Jurkat, Clone E6-1 (cell line): ENCODE data around the gene TPO.
A peak's percentile ranks its signal among the peaks of the same experiment; 100 is the strongest.
"Not testable (repeated sequence)": the region's sequence is repeated elsewhere in the genome, so short reads cannot be mapped to it uniquely, and the experiment has no call there.

Experiments used
- DNase-seq: peaks from one replicate; pipeline ENCODE4 v3.0.0-alpha.2; 2011; ENCODE audit warnings: low read depth, low spot score
- H3K4me3 ChIP-seq: 2 replicates; pipeline ENCODE4 v1.5.1; 2011; ENCODE audit warnings: mild to moderate bottlenecking, low read length, control low read depth, moderate library complexity

TPO gene

GRCh38 chr2:1561811-1562421, 148.7 kb downstream of the TPO start:
- H3K4me3 ChIP-seq = no peak overlapping the region
- DNase-seq = no peak

DNA sequence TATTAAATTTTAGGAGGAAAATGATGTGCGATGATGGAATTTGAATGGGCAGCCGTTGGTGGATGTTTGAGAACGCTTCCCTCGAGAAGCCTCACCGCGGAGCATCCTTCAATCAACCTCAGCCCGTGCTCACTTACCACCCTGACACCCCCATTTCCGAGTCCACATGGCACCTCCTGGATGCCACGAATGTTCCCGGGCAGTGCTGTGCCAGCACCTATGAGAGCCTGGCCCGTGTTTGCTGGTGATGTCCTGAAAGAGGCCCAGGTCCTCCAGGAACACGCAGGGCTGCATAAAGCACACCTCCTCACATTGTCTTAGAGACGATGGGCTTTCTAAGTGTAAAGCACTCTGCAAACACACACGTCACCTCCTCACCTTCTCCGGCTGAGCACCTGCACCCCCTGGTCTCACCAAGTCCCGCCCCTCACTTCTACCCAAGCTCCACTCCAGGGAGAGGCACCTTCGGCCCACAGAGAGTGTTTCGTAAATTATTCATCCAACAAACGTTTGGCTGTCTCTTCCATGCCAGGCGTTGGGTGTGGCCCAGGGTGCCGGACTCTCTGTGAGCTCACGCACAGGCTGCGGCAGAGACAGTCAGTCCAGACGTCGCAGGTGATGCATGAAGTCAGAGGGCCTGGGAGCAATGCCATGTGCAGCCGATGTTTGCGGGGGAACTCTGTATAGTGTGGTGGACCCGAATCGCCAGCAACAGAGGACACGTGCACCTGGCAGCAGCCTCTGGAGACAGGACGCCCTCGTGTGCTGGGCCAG, 150.0 kb downstream of the TPO start:
- no peak overlapping the region for H3K4me3 ChIP-seq
- DNase-seq = no peak

DNA sequence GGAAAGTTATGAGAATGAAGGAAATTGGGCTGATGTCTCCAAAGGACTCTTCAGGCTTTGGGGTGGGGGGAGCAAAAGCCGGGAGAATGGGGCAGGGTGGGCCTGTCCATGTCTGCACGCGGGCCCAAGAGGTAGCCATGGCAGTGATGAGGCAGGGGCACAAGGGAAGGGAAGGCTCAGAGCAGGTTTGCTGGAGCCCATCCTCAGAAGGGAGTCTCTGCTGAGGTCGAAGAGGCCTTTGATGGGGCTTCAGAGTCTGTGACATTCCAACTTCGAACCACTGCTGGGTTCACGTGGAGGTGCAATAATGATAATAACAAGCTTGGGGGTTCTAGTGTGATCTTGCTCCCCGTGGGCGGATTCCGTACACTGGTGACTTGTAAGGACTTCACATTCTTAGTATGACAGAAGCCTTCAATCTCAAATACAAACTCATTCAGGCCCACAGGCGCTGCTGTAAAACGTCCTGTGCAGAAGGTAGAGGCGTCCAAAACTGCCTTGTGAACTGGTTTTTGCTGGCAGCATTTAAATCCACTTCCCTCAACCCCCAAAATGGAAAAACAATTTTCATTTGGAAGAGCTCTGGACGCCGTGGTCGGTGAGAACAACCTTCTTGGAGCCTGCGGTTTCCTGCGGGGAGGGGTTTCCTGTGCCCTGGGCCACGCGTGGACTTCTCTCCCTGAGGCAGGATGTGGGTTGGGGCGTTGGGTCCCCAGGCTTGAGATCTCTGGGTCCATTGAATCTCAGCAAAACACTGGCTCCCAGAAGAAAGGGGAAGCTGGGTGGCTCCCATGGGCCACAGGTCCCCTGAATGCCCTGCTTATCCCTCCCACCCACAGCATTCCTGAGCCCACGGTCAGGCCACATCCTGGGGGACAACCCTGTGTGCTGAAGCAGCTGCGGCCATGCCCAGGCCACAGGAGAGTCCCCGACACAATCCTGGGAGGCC, 151.0 kb downstream of the TPO start:
- peak; percentile 67 for DNase-seq
- H3K4me3 ChIP-seq = no peak overlapping the region

GRCh38 chr2:1567556-1568344, 154.5 kb downstream of the TPO start:
- no peak for DNase-seq
- H3K4me3 ChIP-seq = no peak overlapping the region

GRCh38 chr2:1568345-1568668, 155.0 kb downstream of the TPO start:
- H3K4me3 ChIP-seq, DNase-seq: not testable (repeated sequence)

- DNase-seq = no peak
- H3K4me3 ChIP-seq = no peak overlapping the region
These were observed 156.7 kb downstream of the TPO start for GRCh38 chr2:1569879-1570450.

DNA sequence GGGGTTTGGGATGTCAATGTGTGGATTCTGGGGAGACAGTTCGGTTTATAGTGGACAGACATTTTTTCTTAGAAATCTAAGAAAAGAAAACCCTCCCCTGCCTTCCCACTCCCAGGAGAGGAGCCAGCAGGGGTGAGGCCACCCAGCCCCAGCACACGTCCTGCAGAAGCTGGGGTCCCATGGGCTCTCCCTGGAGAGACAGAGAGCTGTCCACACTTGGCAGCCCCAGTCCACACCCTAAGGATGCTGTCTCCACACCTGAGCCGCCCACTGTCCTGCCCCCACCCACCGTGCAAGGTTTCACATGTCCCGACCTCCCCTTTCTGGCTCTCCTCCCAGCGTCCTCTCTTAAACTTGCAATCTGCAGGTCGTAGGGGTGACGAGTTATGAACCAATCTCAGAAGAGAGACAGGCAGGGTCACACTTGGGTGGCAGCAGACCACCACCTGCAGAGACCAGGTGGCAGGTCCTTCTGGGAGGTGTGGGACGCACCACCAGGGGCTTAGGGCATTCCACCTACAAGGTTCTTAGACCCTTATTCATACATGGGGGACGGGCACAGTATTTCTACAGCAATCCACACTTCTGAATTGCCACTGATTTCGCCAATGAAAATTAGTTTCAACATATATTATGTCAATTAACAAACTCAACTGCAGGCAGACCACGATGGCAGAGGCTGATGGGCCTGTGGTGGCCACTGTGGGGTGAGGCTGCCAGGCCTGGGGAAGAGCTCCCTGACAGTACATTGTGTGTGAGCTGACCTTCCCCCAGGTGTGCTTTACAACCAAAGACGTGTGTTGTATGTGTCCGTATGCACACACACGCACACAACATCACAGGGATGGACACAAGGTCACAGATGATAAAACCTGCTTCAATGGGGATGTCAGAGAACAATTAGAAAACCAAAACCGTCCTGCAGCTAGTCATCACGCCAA, 158.5 kb downstream of the TPO start:
- no peak for DNase-seq
- no peak overlapping the region for H3K4me3 ChIP-seq

DNA sequence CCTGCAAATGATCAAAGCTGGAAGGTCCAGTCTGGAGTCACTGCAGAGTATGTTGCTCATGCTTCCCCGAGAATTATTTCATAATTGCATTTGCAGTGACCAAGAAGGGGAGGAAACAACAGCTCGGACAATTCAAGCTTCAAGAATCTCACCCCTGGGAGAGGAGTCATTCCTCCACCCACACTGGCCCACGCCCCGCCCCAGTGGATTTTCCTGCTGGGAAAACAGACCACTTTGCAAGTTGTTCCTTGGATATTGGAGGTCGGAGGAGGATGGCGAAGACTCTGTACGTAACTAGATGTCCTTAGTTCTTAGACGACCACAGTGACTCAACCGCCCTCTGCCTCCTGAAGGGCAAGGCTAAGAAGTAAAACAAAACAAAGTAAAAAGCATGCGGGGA, 159.4 kb downstream of the TPO start:
- no peak for DNase-seq

GRCh38 chr2:1577846-1578245, 164.6 kb downstream of the TPO start:
- H3K4me3 ChIP-seq = no peak overlapping the region
- no peak for DNase-seq

More for the DNA sequence above, 159.4 kb downstream of the TPO start:
- H3K4me3 ChIP-seq = no peak overlapping the region

- H3K4me3 ChIP-seq, DNase-seq: not testable (repeated sequence)
These were observed 168.1 kb downstream of the TPO start for GRCh38 chr2:1581257-1581964.

DNA sequence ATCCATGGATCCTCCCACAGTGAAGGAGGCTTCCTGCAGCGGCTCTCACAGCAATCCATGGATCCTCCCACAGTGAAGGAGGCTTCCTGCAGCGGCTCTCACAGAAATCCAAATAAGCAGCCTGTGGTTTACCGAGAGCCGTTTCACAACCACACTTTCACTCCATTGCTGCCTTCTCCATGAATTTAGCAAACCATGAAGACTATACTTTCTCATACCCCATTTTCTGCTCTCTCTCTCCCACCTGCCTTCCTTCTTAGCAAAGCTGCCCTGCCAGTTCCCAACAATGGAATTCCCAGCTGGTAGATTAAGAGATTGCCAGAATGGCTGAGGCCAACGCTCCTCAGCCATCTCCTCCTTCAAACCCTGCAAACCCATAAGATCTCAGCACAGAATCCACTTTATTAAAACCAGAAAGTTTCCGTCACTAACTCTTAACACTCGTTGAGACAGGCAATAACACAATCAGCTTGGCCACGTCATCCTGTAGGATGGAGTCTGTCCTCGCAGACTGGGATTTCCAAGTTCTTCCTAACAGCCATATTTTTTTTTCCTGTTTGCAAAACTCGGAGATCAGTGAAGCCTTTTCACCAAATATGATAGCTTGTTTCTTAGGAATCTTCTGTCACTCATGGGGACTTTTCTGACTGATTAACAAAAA, 168.8 kb downstream of the TPO start:
- H3K4me3 ChIP-seq = no peak overlapping the region
- no peak for DNase-seq

DNA sequence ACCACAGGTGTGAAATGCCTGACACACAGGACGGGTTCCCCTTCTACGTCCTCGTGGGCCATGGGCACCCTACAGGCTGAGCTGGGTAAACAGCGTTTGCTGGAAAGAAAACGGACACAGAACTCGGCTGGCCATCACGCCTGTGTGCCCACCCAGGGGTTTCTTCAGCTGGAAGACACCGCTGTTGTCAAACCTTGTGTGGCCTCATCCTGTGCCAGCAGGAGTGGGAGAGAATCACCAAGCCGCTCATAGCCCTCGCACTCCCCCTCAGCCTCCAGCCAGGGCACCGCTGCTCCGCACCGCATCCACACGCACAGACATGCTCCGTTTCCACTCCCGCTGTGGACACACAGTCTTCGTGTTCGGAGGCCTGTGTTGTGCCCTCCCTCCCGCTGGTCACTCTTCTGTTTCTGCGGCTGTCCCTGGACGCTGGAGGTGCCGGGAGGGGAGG, 169.7 kb downstream of the TPO start:
- DNase-seq = no peak
- no peak overlapping the region for H3K4me3 ChIP-seq

- no peak overlapping the region for H3K4me3 ChIP-seq
- no peak for DNase-seq
These were observed 170.8 kb downstream of the TPO start for GRCh38 chr2:1584051-1584531.

- H3K4me3 ChIP-seq = no peak overlapping the region
- no peak for DNase-seq
These were observed 171.6 kb downstream of the TPO start for GRCh38 chr2:1584691-1585485.

DNA sequence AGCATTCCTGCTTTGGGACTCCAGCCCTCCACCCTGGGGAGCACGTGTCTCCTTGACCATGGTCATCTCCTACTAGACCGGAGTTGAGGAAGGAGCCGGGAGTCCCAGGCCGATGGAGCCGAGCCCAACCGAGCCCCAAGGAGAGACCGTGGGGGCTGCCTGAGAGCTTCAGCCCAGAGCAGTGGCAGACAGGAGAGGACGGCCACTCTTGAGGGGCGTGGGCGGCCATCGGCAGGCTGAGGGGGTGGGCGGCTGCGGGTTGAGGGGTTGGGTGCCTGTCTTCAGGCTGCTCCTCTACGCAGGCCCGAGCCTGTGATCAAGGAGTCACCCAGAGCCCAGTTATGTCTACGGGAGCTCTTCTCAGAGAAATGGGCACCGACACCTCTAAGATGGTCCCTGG, 172.4 kb downstream of the TPO start:
- H3K4me3 ChIP-seq = no peak overlapping the region
- no peak for DNase-seq
